Measurements from ENCODE around the gene ECM2. TPM values are rescaled to one million over a fixed set of nuclear protein-coding genes. Genes with fewer than 3 reads are reported as not detected.

The ECM2 gene
- total RNA-seq, 2 experiments from 2014 or later, result not detected

DNA sequence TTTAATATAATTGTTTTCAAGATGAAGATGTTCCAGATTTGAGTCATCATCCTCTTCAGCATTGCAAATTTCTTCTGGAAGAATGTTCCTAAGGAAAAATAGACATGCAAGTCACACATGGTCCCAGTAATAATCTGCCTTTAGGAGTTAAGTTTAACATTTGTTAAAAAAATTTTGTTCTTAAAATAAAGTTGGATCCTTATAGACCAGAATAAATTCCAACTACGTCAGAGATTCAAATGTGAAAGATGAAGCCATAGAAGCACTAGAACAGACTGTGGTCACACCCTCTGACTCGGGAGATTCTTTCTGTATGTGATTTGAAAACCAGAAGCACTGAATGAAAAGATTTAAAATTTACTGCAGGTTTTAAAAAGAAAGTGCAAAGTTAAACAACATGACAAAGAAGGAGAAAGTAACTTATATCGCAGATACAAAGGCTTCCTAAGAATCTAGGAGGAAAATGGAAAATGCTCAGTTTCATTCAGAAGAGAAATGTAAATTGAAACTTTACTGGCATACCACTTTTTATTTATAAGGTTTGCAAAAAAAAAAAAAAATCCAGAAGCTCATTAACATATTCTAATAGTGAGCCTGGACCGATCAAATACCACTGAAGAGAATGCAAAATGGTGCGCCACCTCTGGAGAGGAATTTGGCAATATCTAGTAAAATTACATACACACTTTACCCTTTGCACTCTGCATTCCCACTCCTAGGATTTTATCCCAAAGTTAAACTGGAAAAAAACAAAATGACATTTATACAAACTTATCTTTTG lies 39.2 kb downstream of the ECM2 start:
- Histone ChIP-seq H3K27ac (ENCODE audit: low read depth in 1 of 2, low read length in 2 of 2) (no peak overlapping the region), H3K4me3 (ENCODE audit: low read length) (no peak overlapping the region), H3K4me1 (ENCODE audit: insufficient read depth, low read length) (no peaks in the 10 kb centered on the region), H3K9me3 (ENCODE audit: control insufficient read depth in 1 of 2, insufficient read depth in 1 of 2, low read length in 2 of 2) (no peaks in the 10 kb centered on the region), H3K36me3 (ENCODE audit: insufficient read depth, low read length) (no peaks in the 10 kb centered on the region), H3K27me3 (ENCODE audit: control insufficient read depth in 1 of 2, insufficient read depth in 2 of 2, low read length in 2 of 2) (no peaks in the 10 kb centered on the region)
- no peaks in the 10 kb centered on the region for H3K9me3 Mint-ChIP-seq
- ChIA-PET POLR2A (no interaction called here), CTCF (no interaction called here)
- H3K4me1 Mint-ChIP-seq (ENCODE audit: low read depth), result no peaks in the 10 kb centered on the region
- no peak overlapping the region for H3K27ac Mint-ChIP-seq
- DNase-seq (no peak), ATAC-seq (ENCODE audit: poor library complexity) (no peak)
- intact Hi-C loops (cut with DNase I, micrococcal nuclease), result no loop called here
- H3K36me3 Mint-ChIP-seq (ENCODE audit: low read depth), result no peaks in the 10 kb centered on the region
- no peak overlapping the region for H3K4me3 Mint-ChIP-seq
- no peaks in the 10 kb centered on the region for H3K27me3 Mint-ChIP-seq
- TF ChIP-seq, protein P1, sequence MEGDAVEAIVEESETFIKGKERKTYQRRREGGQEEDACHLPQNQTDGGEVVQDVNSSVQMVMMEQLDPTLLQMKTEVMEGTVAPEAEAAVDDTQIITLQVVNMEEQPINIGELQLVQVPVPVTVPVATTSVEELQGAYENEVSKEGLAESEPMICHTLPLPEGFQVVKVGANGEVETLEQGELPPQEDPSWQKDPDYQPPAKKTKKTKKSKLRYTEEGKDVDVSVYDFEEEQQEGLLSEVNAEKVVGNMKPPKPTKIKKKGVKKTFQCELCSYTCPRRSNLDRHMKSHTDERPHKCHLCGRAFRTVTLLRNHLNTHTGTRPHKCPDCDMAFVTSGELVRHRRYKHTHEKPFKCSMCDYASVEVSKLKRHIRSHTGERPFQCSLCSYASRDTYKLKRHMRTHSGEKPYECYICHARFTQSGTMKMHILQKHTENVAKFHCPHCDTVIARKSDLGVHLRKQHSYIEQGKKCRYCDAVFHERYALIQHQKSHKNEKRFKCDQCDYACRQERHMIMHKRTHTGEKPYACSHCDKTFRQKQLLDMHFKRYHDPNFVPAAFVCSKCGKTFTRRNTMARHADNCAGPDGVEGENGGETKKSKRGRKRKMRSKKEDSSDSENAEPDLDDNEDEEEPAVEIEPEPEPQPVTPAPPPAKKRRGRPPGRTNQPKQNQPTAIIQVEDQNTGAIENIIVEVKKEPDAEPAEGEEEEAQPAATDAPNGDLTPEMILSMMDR (IDR thresholded peaks at IDR 0.05), result no peak

DNA sequence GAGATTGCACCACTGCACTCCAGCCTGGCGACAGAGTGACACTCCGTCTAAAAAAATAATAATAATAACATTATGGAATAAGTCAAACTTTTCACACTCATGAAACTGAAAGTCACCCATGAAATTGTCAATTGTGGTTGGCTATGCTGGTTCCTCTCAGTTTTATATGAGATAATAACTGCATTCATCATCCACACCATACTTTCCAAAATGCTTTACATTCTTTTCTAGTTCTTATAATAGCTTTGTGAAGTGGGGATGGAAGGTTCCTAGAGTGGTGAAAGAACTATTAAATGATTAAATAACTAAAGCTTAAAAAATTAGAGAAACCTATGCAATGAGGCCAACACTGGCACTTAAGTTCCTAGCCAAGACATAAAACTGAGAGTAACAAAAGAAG lies 40.9 kb downstream of the ECM2 start:
- ChIA-PET CTCF (no interaction called here), POLR2A (no interaction called here)
- H3K4me1 Mint-ChIP-seq (ENCODE audit: low read depth), result no peaks in the 10 kb centered on the region
- H3K4me3 Mint-ChIP-seq, result no peak overlapping the region
- intact Hi-C loops (cut with DNase I, micrococcal nuclease), result no loop called here
- no peak overlapping the region for H3K27ac Mint-ChIP-seq
- no peaks in the 10 kb centered on the region for H3K36me3 Mint-ChIP-seq (ENCODE audit: low read depth)
- no peaks in the 10 kb centered on the region for H3K4me1 ChIP-seq (ENCODE audit: insufficient read depth, low read length)
- DNase-seq (no peak), ATAC-seq (ENCODE audit: poor library complexity) (no peak)
- TF ChIP-seq, protein P1 (IDR thresholded peaks at IDR 0.05), result no peak
- no peak overlapping the region for H3K4me3 ChIP-seq (ENCODE audit: low read length)
- no peaks in the 10 kb centered on the region for H3K9me3 ChIP-seq (ENCODE audit: control insufficient read depth in 1 of 2, insufficient read depth in 1 of 2, low read length in 2 of 2)
- H3K36me3 ChIP-seq (ENCODE audit: insufficient read depth, low read length), result no peaks in the 10 kb centered on the region
- H3K27ac ChIP-seq (ENCODE audit: low read depth in 1 of 2, low read length in 2 of 2), result no peak overlapping the region
- no peaks in the 10 kb centered on the region for H3K9me3 Mint-ChIP-seq
- no peaks in the 10 kb centered on the region for H3K27me3 ChIP-seq (ENCODE audit: control insufficient read depth in 1 of 2, insufficient read depth in 2 of 2, low read length in 2 of 2)
- H3K27me3 Mint-ChIP-seq, result no peaks in the 10 kb centered on the region

DNA sequence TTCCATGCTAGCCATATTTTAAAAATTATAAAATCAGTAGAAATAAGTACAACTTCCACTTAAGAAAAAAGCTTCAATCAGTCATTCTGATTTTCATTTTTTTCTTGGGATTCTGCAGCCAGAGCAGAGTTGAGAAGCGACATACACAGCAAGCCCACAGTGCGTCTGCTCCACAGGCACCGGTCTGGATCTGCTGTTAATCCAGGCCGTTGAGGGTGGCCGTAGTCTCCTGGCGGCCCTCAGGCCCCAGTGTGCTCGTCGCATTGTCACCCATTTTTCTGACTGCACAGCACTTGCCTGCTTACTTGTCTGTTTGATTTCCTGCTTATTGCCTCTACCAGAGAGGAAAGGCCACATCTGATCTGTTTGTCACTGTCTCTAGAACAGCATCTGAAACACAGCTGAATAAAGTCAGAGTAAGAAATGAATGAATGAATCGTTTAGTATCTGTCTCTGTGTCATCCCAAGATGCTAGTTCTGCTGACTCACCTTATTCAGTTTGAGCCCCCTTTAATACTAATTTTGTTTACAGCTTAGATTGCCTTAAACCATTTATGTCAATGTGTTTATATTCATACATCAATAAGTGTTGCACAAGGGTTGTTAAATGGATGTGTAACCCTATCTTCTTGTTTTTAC lies 41.9 kb downstream of the ECM2 start:
- CTCF ChIA-PET, result no interaction called here
- DNase-seq (no peak), ATAC-seq (ENCODE audit: poor library complexity) (no peak)
- H3K4me3 Mint-ChIP-seq, result no peak overlapping the region
- H3K27ac Mint-ChIP-seq, result no peak overlapping the region
- no peaks in the 10 kb centered on the region for H3K9me3 Mint-ChIP-seq
- no peaks in the 10 kb centered on the region for H3K27me3 Mint-ChIP-seq
- intact Hi-C loops (cut with DNase I, micrococcal nuclease), result no loop called here
- Histone ChIP-seq H3K4me1 (ENCODE audit: insufficient read depth, low read length) (no peaks in the 10 kb centered on the region), H3K4me3 (ENCODE audit: low read length) (no peak overlapping the region), H3K9me3 (ENCODE audit: control insufficient read depth in 1 of 2, insufficient read depth in 1 of 2, low read length in 2 of 2) (no peaks in the 10 kb centered on the region), H3K36me3 (ENCODE audit: insufficient read depth, low read length) (no peaks in the 10 kb centered on the region), H3K27ac (ENCODE audit: low read depth in 1 of 2, low read length in 2 of 2) (no peak overlapping the region), H3K27me3 (ENCODE audit: control insufficient read depth in 1 of 2, insufficient read depth in 2 of 2, low read length in 2 of 2) (no peaks in the 10 kb centered on the region)
- TF ChIP-seq, protein P1 (IDR thresholded peaks at IDR 0.05), result no peak
- no peaks in the 10 kb centered on the region for H3K36me3 Mint-ChIP-seq (ENCODE audit: low read depth)
- H3K4me1 Mint-ChIP-seq (ENCODE audit: low read depth), result no peaks in the 10 kb centered on the region
- POLR2A ChIA-PET, result no interaction called here
